Measurements from ENCODE around the gene CFAP57. TPM values are rescaled to one million over a fixed set of nuclear protein-coding genes. Genes with fewer than 3 reads are reported as not detected.

Gene CFAP57
- total and polyA plus RNA-seq, 2 of the 8 experiments (the other 6 are each of a cell fraction or from before 2014, with no cell fraction given) = 0.20 to 0.80 TPM

- H2AK5ac ChIP-seq (ENCODE audit: low read depth, low read length) = no peak overlapping the region
- H3K23ac ChIP-seq (ENCODE audit: insufficient read length) = no peak overlapping the region
- no peak overlapping the region for H3K14ac ChIP-seq (ENCODE audit: insufficient read length)
- no peak overlapping the region for H2BK20ac ChIP-seq (ENCODE audit: low read length)
- no peak overlapping the region for H2BK120ac ChIP-seq (replicated peaks; ENCODE audit: low read depth, low read length)
- peak overlapping the region; percentile 46; the same call in 1 of the 2 replicates for H2BK15ac ChIP-seq (ENCODE audit: low read length)
- H3K4me1 ChIP-seq (replicated peaks in 1 of 4; ENCODE audit: control insufficient read depth in 3 of 4, insufficient read depth in 4 of 4, low read length in 3 of 4) = no peaks in the 10 kb centered on the region
- H3K9ac ChIP-seq (replicated peaks in 1 of 4; ENCODE audit: extremely low read depth in 1 of 4, low read depth in 3 of 4, low read length in 3 of 4) = no peak overlapping the region
- CTCF ChIA-PET (ENCODE audit: partially characterized antibody) = interaction anchor here (0.6 to 4.1 kb wide), 16 partner anchors 8 to 177 kb away, joined by 3 to 59 read pairs (median 4); partner anchors contain the start of genes C1orf210, CDC20, MED8 and SZT2
- H3K4me2 ChIP-seq (ENCODE audit: insufficient read depth in 1 of 2, low read depth in 2 of 2, low read length in 2 of 2) = no peak overlapping the region
- peaks cover 0 to 3% of the 10 kb centered on the region in 2 experiments; a peak in 1 of 4 replicates for H3K9me3 ChIP-seq (ENCODE audit: insufficient read depth in 2 of 2, low read depth in 1 of 2, low read length in 1 of 2)
- H2BK12ac ChIP-seq (ENCODE audit: low read depth, low read length) = no peak overlapping the region
- H3K4me3 ChIP-seq (ENCODE audit: extremely low read depth in 1 of 4, insufficient read depth in 2 of 4, low read depth in 3 of 4, low read length in 4 of 4) = no peak overlapping the region
- no peak overlapping the region for H4K5ac ChIP-seq (ENCODE audit: insufficient read length, low read depth, low read length)
- no peak overlapping the region for H4K91ac ChIP-seq (replicated peaks; ENCODE audit: insufficient read length, low read length)
- no peak overlapping the region for H2BK5ac ChIP-seq (ENCODE audit: low read depth, low read length)
- no peak overlapping the region for H2AFZ ChIP-seq (ENCODE audit: low read length)
- no peaks in the 10 kb centered on the region for H3K27me3 ChIP-seq (replicated peaks in 1 of 4; ENCODE audit: control insufficient read depth in 3 of 4, extremely low read depth in 1 of 4, insufficient read depth in 3 of 4, low read length in 3 of 4)
- H3K27ac ChIP-seq (ENCODE audit: low read depth, low read length) = no peak overlapping the region
- no peaks in the 10 kb centered on the region for H3K79me2 ChIP-seq (ENCODE audit: control insufficient read depth in 1 of 2, insufficient read depth in 2 of 2, low read length in 2 of 2)
- no peak overlapping the region for H4K8ac ChIP-seq (ENCODE audit: extremely low read depth, insufficient read depth, low read length)
- DNase-seq (ENCODE audit: low read depth in 1 of 2, low spot score in 2 of 2) (no peak), FAIRE-seq (no peak)
- H3K23me2 ChIP-seq (ENCODE audit: low read depth, low read length) = no peaks in the 10 kb centered on the region
- H3K56ac ChIP-seq (replicated peaks; ENCODE audit: insufficient read length, low read depth, low read length) = no peak overlapping the region
- POLR2A ChIA-PET (ENCODE audit: partially characterized antibody) = interaction anchor here (0.6 to 4.4 kb wide), 5 partner anchors 10 to 421 kb away, joined by 3 to 15 read pairs (median 4); partner anchors contain the start of genes CDC20 and TMEM125
- WGBS, 2 experiments (ENCODE audit: extremely low coverage in 1 of 2, insufficient coverage in 1 of 2, insufficient read length in 1 of 2, insufficient replicate concordance in 2 of 2, low coverage in 1 of 2, low lambda C conversion rate in 2 of 2, missing lambda C conversion rate in 1 of 2) = 94% methylated on average over 1 of the region's 1 CpG; no CpG with 5 or more reads in 1 of the 2 experiments
- H3K79me1 ChIP-seq (ENCODE audit: low read depth, low read length) = no peaks in the 10 kb centered on the region; the same call in 1 of the 2 replicates
- no peak overlapping the region for H3K18ac ChIP-seq (ENCODE audit: extremely low read depth, low read length)
- no peaks in the 10 kb centered on the region for H4K20me1 ChIP-seq (replicated peaks in 1 of 2; ENCODE audit: control insufficient read depth in 1 of 2, insufficient read depth in 2 of 2, low read length in 2 of 2)
- H3K36me3 ChIP-seq (ENCODE audit: control insufficient read depth in 2 of 4, insufficient read depth in 4 of 4, low read length in 3 of 4) = no peaks in the 10 kb centered on the region
- no peak overlapping the region for H3K4ac ChIP-seq (replicated peaks; ENCODE audit: insufficient read length, low read depth, low read length)
- TF ChIP-seq CTCF (IDR thresholded peaks at IDR 0.05; ENCODE audit: control extremely low read depth in 1 of 3, insufficient read depth in 1 of 3, low read depth in 1 of 3, low read length in 3 of 3) = no peak
- no peak for TF ChIP-seq TAF1 (IDR thresholded peaks at IDR 0.05; ENCODE audit: low read depth, low read length)
- no peak for TF ChIP-seq CREB1 (IDR thresholded peaks at IDR 0.05)
- TF ChIP-seq CHD1 (IDR thresholded peaks at IDR 0.05; ENCODE audit: low read depth, low read length) = no peak
- no peak for TF ChIP-seq GABPA (IDR thresholded peaks at IDR 0.05; ENCODE audit: borderline replicate concordance, insufficient read depth, low read length)
- TF ChIP-seq POLR2A (IDR thresholded peaks at IDR 0.05; ENCODE audit: control extremely low read depth in 1 of 2, low read depth in 2 of 2, low read length in 2 of 2) = no peak
- TF ChIP-seq NRF1 (IDR thresholded peaks at IDR 0.05; ENCODE audit: low read depth, low read length) = no peak
- no peak for TF ChIP-seq RAD21 (IDR thresholded peaks at IDR 0.05 in 1 of 2, conservative IDR thresholded peaks at IDR 0.05 in 1 of 2; ENCODE audit: low read depth in 2 of 2, low read length in 2 of 2)
- no peak for TF ChIP-seq BACH1 (IDR thresholded peaks at IDR 0.05; ENCODE audit: low read length)
- TF ChIP-seq SIX5 (IDR thresholded peaks at IDR 0.05; ENCODE audit: low read depth, low read length) = no peak
- no peak for TF ChIP-seq GTF2F1 (IDR thresholded peaks at IDR 0.05; ENCODE audit: borderline replicate concordance, low read depth, low read length)
These were observed 65.0 kb downstream of the CFAP57 start for GRCh38 chr1:43237121-43237520.

Data from H1 (cell line).